Effector memory CD4-positive, alpha-beta T cell (primary cell): ENCODE measurements around the gene SLC28A3.

Source experiments
- DNase-seq, 3 donors: peaks; one replicate each; pipeline ENCODE4 v3.0.0-alpha.2; 2020
- H3K27ac ChIP-seq: 2 replicates; pipeline ENCODE4 v1.7.0; 2013; ENCODE audit warnings: mild to moderate bottlenecking, low read length, moderate library complexity; ENCODE audit not compliant: insufficient read depth, poor library complexity, severe bottlenecking
- H3K27me3 ChIP-seq: replicated peaks from 2 replicates; pipeline ENCODE4 v1.7.0; 2013; ENCODE audit warnings: mild to moderate bottlenecking, low read length; ENCODE audit not compliant: insufficient read depth, control insufficient read depth, poor library complexity, severe bottlenecking
- H3K36me3 ChIP-seq: 2 replicates; pipeline ENCODE4 v1.7.0; 2013; ENCODE audit warnings: mild to moderate bottlenecking, low read length, moderate library complexity; ENCODE audit not compliant: control insufficient read depth, insufficient read depth
- H3K4me1 ChIP-seq: 2 replicates; pipeline ENCODE4 v1.7.0; 2013; ENCODE audit warnings: low read length, mild to moderate bottlenecking; ENCODE audit not compliant: control insufficient read depth, insufficient read depth, poor library complexity, severe bottlenecking
- H3K4me3 ChIP-seq: 2 replicates; pipeline ENCODE4 v1.7.0; 2013; ENCODE audit warnings: low read length, low read depth, mild to moderate bottlenecking; ENCODE audit not compliant: insufficient read depth, poor library complexity, severe bottlenecking
- H3K9me3 ChIP-seq: 2 replicates; pipeline ENCODE4 v1.7.0; 2013; ENCODE audit warnings: mild to moderate bottlenecking, low read length, moderate library complexity; ENCODE audit not compliant: control insufficient read depth

SLC28A3 gene

GRCh38 chr9:84230355-84231145 lies 110.0 kb downstream of the SLC28A3 start:
- no peak for DNase-seq
- Histone ChIP-seq H3K9me3 (no peaks in the 10 kb centered on the region), H3K36me3 (no peaks in the 10 kb centered on the region), H3K27me3 (no peaks in the 10 kb centered on the region), H3K27ac (no peak overlapping the region), H3K4me3 (no peak overlapping the region), H3K4me1 (no peaks in the 10 kb centered on the region)

DNA sequence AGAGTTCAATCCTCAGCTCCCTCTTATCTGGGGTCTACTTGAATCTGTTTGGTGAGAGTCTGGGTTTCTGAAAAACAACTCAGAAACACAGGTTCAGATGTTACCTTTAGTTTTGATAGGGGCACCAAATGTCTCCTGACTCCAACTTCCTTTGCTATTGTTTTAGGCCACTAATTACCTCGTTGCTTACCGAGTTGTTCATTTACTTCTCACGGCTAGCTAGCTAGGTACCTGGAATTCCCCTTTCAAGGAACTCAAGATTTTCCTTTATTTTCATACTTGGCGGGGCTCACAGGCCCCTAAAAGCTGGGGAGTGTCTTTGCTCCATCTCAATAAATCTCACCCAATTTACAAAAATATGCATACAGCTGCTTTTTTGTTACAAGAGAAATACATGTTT lies 111.4 kb downstream of the SLC28A3 start:
- Histone ChIP-seq H3K4me3 (no peak overlapping the region), H3K27ac (no peak overlapping the region), H3K36me3 (no peaks in the 10 kb centered on the region), H3K9me3 (no peaks in the 10 kb centered on the region), H3K4me1 (no peaks in the 10 kb centered on the region), H3K27me3 (no peaks in the 10 kb centered on the region)
- no peak for DNase-seq

DNA sequence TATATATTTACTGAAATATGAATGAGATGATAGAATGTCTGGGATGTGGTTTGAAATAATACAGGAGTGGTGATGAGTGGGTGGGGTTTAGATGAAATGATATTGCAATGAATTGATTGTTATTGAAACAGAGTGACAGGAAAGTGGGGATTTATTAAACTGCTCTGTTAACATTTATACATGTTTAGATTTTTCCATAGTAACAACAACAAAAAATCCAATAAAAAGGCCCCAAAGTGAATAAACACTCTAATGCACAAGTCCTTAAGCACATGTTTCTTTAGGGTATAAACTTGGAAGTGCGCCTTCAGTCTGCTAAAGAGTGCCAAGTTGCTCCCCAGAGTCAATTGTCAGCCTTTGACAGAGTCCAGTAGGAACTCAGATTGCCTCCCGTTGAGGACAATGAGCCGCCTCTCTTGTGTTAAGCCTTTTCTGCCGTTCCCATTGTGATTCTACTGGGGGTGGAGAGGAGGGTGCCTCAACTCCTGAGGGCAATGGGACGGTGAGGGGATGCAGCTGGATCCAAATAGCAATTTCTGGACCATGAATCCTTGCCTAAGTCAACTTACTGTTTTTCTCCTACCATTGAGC lies 112.3 kb downstream of the SLC28A3 start:
- Histone ChIP-seq H3K27me3 (no peaks in the 10 kb centered on the region), H3K36me3 (no peaks in the 10 kb centered on the region), H3K27ac (no peak overlapping the region), H3K9me3 (no peaks in the 10 kb centered on the region), H3K4me3 (no peak overlapping the region), H3K4me1 (no peaks in the 10 kb centered on the region)
- no peak for DNase-seq

DNA sequence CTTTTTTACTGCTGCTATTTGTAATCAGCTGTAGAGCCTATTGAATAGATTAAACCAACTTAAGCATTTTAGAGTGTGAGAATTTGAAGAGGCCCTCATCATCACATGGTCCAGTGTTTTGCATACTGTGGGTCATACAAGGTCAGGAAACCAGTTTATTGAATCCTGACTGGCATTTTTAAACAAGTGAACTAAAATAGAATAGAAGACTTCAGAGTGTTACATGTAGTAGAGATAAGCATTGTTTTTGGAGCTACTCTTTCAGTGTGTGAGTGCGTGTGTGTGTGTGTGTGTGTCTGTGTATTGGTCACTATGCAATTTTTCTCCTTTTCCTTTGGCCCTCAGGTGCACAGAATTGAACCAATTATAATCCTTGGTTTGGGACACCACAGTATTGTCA lies 114.4 kb downstream of the SLC28A3 start:
- no peaks in the 10 kb centered on the region for H3K4me1 ChIP-seq
- H3K4me3 ChIP-seq = no peak overlapping the region
- no peak overlapping the region for H3K27ac ChIP-seq
- no peaks in the 10 kb centered on the region for H3K36me3 ChIP-seq
- no peak for DNase-seq
- H3K9me3 ChIP-seq = no peaks in the 10 kb centered on the region
- no peaks in the 10 kb centered on the region for H3K27me3 ChIP-seq
